Fibroblast of skin of right biceps (primary cell): ENCODE results near the gene PARD3B.
A peak's percentile ranks its signal among the peaks of the same experiment; 100 is the strongest.

Experiments
- DNase-seq: peaks from one replicate; pipeline ENCODE4 v3.0.0-alpha.2; 2013

Gene PARD3B

DNA sequence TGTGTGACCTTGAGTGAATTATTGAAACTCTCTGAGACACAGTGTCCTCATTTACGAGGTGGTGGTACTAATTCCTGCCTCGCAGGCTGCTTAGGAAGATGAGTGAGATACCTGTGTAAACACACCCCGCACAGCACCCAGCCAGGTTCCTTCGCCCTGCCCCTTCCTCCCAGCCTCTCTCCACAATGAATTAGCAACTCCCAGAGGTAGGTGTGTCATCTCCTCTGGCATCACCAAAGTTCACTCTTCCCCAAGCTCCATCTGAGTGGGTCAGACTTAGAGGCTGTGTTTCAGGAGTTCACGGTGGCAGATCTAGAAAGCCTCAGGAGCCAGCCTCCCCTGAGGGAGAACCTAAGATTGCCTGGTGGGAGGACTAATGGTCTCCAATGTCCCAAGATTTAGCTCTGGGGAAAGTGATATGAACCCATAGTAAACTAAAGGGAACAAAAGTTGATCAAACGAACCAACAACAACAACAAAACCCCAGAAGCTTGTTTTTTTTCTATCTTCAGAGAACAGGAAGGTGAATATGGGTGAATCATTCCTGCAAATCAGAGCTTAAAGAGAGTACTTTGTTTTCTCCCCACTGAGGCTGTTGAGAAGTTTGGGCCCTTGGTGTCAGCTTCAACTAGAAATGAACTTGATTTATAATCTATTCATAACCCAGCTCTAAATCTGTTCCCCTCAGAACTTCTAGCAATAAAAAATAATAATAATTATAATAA, 1092.7 kb downstream of the PARD3B start:
- DNase-seq = no peak

DNA sequence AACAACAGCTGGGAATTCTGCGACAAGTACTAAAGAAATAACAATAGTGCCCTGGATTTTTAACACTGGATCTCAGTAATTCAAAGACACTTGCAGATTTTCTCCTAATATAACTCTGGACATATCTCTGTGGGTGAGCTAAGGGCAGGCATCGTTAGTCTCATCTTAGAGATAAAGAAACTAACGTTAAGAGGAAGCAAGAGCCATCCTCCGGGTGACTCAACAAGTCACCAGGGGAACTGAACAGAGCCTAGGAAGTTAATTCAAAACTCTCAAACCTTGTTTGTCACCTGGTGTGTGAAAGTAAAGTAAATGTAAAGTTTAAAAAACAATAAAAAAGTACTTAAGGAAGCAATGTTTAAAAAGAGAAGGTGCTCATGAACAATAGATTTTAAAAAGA, 1095.4 kb downstream of the PARD3B start:
- DNase-seq = no peak

DNA sequence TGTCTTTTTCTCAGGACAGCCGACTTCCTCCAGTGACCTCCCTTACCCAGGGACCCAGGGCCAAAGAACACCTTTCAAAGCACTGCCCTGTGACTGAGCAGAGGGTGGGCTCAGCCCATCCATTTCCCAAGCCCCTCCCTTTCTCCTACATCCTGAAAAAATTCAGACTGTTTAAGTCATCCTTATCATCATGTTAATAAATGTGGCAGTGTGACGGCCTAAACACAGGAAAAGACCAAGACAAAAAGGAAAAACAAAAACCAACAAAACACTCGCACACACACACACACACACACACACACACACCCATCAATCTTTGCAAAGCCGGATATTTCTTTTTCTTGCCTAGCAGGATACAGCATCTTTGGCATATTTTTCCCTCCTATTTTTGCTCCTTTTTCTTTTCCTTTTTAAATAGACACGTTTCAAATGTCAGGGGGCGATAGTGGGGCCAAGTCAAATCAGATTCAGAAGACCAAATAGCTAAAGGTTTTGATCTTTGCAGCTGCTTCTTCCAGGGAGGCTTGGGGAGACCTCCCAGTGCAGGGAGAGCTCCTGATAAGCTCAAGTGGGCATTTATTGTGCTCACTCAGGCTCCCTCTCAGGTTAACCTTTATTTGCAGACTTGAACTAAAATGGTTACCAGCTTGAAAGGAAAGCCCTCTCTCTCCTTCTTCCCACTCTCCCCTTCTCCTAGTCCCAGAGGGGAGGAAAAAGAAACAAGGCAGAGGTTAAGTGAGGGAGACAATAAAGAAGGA, 1097.5 kb downstream of the PARD3B start:
- DNase-seq = no peak

DNA sequence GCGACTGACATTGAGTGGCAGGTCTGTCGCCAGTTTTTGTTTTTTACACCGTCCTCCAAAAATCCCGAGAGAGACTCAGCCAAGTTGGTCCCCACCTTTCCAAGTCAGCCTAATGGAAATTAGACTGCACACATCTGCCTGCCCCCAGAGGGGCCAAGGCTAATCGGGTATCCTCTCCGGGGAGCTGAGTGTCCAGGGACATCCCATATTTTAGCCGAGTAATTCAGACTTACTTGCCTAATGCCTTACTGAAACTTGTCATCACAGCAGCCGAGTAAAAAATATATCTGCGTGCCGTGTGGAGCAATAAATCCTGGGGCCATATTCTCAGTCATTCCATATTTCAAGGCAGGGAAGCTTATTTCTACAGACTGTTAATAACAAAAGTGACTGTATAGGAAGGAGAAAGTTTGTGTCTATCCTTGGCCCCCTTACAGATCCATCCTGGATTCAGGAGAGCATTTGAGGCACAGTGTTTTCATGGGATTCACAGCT, 1098.2 kb downstream of the PARD3B start:
- peak; percentile 33 for DNase-seq

DNA sequence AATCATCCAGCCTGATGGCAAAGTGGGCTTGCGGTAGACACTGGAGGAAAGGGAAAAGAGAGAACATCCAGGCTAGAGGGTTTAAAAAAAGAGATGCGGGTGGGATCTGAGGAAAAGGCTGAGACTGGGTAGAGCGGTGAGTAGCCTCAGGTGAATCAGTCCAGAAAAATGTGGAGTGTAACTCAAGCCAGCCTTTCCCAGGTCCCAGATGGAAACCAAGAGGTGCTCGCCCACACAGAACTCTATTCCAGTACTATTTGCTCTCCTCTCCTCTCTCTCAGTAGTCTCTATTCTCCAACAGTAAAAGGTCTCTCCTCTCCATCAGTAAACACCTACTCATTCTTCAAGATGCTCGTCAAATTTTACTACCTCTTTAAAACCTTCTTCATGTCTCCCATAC, 1098.7 kb downstream of the PARD3B start:
- peak; percentile 43 for DNase-seq

DNA sequence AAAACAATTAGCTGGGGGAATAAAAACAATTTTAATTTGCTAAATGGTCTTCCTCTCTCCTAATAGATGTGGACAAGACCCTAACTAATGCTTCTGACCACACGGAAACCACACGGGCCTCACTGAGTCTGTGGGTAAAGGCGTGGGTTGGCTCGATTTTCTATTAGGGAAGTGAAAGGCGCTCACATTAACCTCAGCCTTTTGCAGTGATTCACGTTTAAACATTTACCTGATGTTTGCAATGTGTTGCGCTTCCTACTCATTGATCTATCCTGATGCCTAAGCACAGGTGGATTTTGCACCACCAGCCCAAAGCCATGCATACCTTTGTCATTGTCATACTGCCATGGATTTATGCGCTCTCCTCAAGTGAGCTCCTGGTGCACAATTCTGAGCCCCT, 1101.4 kb downstream of the PARD3B start:
- no peak for DNase-seq

DNA sequence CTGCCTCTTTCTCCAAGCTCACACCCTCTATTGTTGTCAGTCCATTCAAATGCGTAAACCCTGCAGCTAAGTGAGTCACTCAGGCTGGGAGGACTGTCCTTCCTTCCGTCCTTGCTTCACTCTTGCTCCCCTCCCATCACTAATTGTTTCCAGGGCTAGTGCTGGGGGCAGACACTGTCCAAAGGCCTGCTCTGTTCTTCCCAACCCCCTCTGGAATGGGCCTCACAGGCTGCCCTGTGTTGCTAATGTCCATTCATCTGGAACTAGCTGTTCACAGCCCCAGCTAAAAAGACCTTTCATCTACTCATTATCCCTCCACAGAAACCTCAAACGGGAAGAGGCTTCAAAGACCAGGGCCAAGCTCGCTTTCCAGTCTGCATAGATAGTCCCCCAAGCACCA, 1105.2 kb downstream of the PARD3B start:
- DNase-seq = peak; percentile 73

DNA sequence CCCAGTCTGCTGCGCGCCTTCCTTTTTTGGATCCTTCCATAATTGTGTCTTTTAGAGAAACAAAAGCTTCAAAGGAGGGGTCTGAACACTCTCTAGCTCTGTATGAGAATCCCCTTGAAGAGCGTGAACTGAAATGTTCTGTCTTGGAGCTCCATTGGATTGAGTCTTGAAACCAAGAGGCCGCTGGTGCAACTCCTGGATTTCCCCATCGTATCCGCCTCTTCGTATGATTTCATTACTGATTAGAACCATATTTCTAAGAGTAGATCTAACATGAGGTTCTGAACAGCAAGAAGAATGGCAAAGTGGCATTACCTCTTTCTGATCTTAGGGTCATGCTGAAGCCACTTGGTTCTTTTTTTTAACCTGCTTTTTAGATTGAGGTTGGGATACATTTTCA, 1105.7 kb downstream of the PARD3B start:
- DNase-seq = no peak

DNA sequence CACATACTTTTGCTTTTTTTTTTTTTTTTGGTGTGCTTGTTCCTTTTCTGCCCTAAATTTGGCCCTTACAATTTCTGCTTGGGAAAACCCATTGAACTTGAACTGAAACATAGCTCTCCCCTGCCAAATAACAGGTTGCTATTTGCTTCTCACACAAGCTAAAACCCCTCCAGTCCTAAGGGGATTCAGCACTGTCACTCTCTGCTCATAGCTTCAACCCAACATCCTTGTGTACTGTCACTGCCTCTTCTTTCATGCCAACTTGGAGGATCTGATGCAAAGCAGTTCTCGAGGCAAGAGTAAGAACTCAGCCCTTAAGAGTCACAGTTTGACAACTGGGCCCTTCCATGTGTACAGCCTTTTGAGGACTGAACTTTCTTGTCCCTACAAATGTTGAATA, 1106.4 kb downstream of the PARD3B start:
- no peak for DNase-seq

DNA sequence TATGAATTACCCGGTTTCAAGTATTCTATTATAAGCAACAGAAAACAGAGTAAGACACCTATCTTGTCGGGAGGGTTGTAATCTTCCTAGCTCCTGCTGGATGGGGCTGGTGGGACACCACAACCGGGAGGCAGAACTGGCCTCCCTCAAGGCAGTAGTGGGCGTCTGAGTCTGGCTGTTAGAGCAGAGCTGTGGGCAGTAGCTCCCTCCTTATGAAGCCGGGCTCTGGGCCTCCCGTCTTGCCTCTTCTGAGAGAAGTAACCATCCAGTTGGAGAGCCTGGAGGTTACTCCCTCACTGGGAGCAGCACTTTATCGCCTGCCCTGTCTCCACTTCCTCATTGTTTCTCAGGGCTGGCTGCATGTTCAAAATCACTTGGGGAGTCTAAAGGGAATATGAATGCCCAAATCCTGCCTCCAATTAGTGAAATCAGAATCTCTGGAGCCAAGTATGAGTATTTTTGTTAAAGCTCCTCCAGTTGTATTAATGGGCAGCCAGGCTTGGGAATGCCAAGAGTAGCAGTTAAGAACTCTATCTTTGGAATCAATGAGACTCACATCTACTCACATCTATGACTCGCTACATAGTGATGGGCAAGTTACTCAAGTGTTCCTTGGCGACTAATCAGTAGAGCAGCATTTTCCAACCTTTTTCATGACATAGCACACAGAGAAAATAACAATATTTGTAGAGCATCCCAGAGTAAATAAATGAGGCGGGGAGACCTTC, 1109.8 kb downstream of the PARD3B start:
- peak; percentile 92 for DNase-seq

DNA sequence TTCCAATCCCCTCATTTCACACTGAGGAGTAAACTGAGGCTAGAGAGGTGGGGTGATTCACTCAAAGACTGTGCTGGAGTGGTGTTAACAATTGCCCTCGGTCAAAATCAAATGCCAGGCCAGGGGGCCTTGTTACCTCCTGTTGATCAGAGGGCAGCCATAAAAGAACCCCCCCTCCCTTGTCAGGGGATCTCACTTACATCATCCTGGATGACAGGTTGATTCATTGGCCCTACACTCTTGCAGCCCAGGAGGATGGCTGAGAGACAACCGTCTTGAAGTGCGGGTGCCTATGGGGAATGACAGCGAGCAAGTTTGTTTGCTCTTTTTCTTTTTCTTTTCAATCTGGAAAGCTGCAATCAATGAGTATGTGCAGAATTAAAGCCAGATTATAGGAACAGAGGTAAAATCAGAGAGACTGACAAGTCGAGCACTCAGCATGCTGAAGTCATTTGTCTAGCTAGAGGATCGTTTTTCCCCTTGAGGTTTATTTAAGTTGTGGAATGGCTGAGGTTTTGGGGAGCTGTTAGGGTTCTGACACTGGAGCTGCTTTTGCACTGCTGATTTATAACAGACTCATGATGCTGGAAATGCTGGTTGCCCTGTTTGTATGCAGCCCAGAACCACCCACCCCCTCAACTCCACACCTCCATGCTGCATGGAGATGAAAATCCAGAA, 1110.6 kb downstream of the PARD3B start:
- DNase-seq = peak; percentile 41

DNA sequence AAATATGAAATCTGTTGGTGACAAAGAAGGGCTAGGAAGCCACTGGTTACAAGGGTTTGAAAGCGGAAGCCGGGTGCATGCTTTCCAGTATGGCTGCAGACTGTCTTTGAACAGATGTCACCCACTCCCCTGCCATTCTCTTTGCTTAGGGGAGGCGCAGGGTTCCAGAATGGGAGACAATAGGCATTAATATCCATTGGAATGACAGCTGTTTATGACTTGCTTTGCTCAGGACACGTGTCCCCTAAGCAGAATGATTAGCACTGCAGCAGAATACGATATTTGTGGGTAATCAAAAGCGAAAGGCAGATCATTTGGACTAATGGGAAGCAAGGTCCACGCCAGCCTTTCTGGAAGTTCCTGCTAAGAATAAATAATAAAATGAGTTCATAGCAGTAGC, 1111.2 kb downstream of the PARD3B start:
- no peak for DNase-seq

DNA sequence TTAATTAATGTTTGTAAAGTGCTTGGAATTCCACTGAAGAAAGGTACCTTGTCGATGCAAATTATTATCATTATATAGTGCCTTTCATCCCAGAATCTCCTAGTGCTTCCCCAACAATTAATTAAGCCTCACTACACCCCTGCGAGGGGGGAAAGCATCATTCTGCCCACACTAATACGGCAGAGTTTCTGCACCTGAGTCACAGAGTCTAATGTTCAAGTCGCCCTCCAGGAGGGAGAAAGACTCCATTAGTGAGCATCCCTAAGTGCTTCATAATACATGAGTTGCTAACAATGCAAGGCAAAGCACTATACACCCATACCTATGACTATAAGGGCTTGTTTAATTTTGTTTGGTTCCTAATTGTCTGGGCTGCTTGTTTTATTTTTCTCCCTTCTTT, 1111.7 kb downstream of the PARD3B start:
- no peak for DNase-seq

DNA sequence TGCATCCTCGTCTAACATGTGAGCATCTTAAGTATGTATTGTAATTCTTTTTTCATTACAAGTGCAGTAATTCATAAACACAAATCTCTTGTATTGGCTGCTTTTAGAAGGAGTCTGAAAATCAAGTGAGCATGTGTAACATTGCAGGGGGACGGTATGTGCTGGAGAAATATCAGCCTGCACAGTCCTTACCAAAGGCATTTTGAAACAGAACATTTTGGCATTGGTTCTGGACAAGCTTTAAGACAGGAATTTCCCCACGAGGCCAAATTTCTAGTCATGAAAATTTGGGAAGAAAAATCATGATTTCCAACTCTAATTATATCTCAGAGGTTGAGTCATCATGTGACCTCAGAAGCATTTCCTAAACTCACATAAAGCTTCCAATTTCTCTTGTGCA, 1112.3 kb downstream of the PARD3B start:
- peak; percentile 91 for DNase-seq

DNA sequence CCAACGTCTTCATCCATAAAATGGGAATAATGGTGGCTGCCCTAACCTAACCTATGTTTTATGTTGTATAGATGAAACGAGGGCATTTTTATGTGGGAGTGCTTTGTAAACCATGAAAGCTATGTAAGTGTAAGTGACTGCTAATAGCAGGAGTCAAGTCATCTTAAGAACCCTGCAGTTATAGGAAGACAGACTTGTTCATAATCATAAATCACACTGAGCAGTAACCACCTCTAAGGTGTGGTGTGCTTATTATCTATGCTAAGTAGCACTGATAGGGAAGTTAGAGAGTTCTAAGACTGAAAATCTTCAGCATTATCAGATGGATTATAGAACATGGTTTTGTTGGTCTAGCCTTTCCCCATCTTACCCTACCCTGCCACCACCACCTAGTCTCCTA, 1112.8 kb downstream of the PARD3B start:
- no peak for DNase-seq

DNA sequence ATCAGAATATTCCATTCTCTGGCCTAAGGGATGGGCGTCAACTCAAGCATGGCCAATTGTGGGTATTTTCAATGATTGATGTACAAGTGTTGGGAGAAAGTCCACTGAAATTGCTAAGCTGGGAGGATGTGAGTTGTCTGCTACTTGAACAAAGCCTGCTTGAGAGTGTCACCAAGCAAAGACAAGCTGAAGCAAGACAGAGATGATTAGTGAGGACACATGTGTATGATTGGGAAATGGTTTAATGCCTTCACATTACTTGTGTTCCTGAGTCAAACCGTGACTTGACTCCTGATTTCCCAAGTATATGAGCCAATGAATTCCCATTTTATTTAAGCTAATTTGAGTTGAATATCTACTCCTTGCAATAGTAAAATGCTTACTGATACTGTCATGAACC, 1113.3 kb downstream of the PARD3B start:
- DNase-seq = no peak

DNA sequence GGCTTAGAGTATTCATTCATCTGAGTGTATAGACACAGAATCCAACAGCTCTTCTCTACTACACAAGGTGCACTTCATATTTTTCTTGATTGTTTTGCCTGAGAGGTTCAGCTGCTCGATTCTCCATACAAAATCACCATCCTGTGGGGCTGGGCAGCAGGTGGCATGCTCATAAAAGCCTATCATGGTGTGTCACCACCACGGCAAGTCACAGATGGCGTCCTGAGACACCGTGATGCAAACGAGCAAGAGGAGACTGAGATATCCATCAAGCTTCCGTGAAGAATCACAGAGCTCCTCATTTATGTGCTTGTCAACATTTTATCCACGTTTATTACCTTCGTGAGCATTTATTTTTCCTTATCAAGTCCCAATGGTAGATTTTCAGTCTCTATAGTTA, 1114.6 kb downstream of the PARD3B start:
- DNase-seq = no peak

DNA sequence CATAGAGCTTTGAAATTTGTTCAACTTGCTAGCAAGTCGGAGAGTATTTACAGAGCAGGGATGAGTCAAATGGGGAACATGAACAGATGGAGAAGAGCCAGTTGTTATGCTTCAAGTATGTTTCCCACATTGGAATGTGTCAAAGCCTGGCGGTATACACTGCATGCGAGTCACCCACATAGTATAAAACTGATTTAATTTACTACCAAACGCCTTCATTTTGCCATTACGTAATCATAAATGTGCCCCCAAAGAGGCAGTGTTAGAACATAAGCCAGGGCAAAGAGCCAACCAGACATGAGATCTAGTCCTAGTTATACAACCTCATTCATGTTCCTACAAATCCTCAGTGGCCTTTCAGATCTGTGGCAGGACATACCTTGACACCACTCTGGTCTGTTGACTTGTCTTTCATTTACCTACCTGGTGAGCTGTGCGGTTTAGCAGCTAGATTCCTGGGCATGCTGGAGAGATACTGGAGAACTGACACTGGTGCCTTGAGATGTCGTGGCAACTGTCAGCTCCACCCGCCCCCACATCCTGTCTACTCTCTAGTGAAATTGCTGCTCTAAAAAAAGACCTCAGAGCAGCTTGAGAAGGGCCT, 1115.3 kb downstream of the PARD3B start:
- DNase-seq = peak; percentile 98

DNA sequence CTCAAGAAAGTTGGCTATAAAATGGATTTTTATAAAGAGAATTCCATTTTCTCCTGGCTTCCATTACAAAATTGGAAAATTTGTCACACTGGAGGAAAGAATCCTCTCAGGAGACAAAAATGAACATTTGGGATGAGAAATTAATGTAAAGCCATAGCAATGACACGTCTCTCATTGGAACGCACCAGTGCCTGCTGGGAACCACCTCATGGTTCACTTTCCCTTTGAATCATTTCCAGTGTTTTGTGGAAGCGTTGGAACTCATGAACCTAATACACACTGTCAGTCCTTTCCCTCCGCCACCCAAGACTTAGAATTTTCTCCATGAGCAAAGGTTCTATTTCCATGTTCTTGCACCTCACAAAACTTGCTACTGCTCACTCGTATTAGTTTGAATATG, 1116.0 kb downstream of the PARD3B start:
- DNase-seq = peak; percentile 72

DNA sequence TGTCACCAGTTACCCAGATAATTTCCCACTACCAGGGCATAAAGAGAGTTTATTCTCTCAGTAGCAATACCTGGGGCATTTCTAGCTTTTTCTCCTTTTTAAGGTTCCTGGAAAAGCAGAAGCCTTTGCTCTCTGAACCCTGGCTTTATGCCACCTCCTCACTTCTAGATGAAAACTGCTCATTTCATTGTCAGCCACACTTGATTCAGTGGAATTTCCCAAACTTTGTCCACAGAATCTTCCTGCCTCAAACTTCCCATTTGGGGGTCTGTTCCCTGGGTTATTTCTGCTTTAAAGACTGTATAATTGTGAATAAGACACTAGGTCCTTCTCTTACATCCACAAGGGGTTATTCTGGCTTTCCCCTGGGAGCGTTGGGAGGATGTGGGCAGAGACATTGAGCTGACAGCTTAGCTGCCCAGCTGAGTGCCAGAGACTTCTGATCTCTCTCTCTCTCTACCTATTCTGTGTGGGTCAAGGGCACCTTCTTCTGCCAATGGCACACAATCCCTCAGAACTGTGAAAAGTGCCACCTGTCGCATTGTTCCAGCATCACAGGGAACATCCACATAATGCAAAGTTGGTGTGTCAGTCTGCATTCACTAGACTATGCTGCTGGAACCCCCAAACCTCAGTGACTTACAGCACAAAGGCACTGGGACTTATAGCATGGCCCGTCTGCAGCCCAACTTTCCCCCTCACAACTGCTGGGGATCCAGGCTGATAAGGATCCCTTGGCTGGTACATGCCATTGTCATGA, 1117.1 kb downstream of the PARD3B start:
- DNase-seq = no peak

DNA sequence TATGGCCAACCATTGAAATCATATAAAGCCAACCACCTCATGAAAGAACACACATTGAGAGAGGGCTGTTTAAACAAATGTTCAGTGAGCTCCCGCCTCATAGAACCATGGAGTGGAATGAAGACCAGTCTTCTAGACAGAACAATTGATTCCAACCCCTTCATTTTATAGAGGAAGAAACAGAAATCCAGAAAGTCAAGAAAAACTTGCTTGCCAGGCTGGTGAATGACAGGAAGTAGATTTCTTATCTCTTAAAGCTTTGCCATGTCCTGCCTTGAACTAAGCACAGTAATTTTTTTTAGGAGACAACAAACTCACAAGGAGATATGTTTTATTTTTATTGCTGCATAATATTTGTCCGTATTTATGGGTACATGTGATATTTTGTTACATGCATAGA, 1120.5 kb downstream of the PARD3B start:
- DNase-seq = no peak
